HepG2 (cell line): ENCODE results near the gene TMTC3. TPM values are rescaled to one million over a fixed set of nuclear protein-coding genes. Genes with fewer than 3 reads are reported as not detected.

Source experiments
- ATAC-seq: fragments of 200-7000 bp; cut with Tn5 transposase; 3 replicates; pipeline ENCODE4 v1.9.1; 2020; ENCODE audit warnings: mild to moderate bottlenecking, moderate library complexity
- BruUV-seq: library from RNA; stranded (reverse); fragments of 400-500 nt; replicated peaks from 2 replicates; lab custom pipeline; 2021; lab: Mats Ljungman, UMichigan
- CTCF ChIA-PET: fragments of 300-600 bp; formaldehyde crosslinking; extraction: SDS; loops from one replicate; lab custom pipeline; 2021; ENCODE audit warnings: low total read pairs, inconsistent platforms, low intra/inter-chr PET ratio; lab: Yijun Ruan, JAX
- POLR2A ChIA-PET: fragments of 350-600 bp; sonication (Branson Sonifier 250); formaldehyde crosslinking; loops from one replicate; lab custom pipeline; 2020; ENCODE audit warnings: antibody characterized with exemption, inconsistent platforms; lab: Yijun Ruan, JAX
- DNase-seq: peaks from one replicate; pipeline ENCODE4 v3.0.0-alpha.2; 2015; ENCODE audit warnings: low spot score
- FAIRE-seq: peaks from 3 replicates; lab custom pipeline; 2011; peaks lifted over from hg19 to GRCh38; lab: Jason Lieb, UNC
- H2AFZ ChIP-seq: one replicate; pipeline ENCODE4 v1.6.1; 2011; ENCODE audit warnings: low read length, inconsistent platforms
- H3K27ac ChIP-seq: fragments of 300-600 bp; 3 replicates; pipeline ENCODE4 v1.8.0; 2011; ENCODE audit warnings: mixed run types, mild to moderate bottlenecking, mixed read lengths, low read length, inconsistent platforms; ENCODE audit not compliant: insufficient read depth; ENCODE audit errors: extremely low read length
- H3K27me3 ChIP-seq, 2 experiments: fragments of 200-600 bp in 1 of 2; 2 replicates in 1 of 2; 3 replicates in 1 of 2; pipeline versions ENCODE4 v1.6.0 to v1.8.0; 2011; ENCODE audit warnings: low read length in 2 of 2, mild to moderate bottlenecking in 2 of 2, moderate library complexity in 2 of 2, inconsistent platforms in 1 of 2; ENCODE audit not compliant: insufficient read depth in 2 of 2, control insufficient read depth in 1 of 2
- H3K36me3 ChIP-seq, 2 experiments: fragments of 200-600 bp in 1 of 2; replicated peaks in 1 of 2; 2 replicates in 1 of 2; 3 replicates in 1 of 2; pipeline versions ENCODE4 v1.5.1 to v1.8.0; 2011; ENCODE audit warnings: low read length in 2 of 2, inconsistent platforms in 1 of 2; ENCODE audit not compliant: insufficient read depth in 2 of 2, control insufficient read depth in 1 of 2
- H3K4me1 ChIP-seq: 2 replicates; pipeline ENCODE4 v1.5.1; 2012; ENCODE audit warnings: low read length, inconsistent platforms; ENCODE audit not compliant: insufficient read depth
- H3K4me2 ChIP-seq: 2 replicates; pipeline ENCODE4 v1.6.0; 2011; ENCODE audit warnings: low read depth, low read length, inconsistent platforms
- H3K4me3 ChIP-seq, 3 experiments: fragments of 200-600 bp in 1 of 3; sonication (generic), shearing (Covaris generic) in 1 of 3; replicated peaks in 1 of 3; 2 replicates each; pipeline ENCODE4 v1.5.1; 2011 to 2016; ENCODE audit warnings: low read length in 3 of 3, inconsistent platforms in 2 of 3, low read depth in 2 of 3, mild to moderate bottlenecking in 2 of 3, control low read depth in 1 of 3, mixed read lengths in 1 of 3; ENCODE audit not compliant: insufficient read depth in 1 of 3
- H3K79me2 ChIP-seq: one replicate; pipeline ENCODE4 v1.6.1; 2011; ENCODE audit warnings: low read length, inconsistent platforms; ENCODE audit not compliant: insufficient read depth
- H3K9ac ChIP-seq: 2 replicates; pipeline ENCODE4 v1.6.0; 2011; ENCODE audit warnings: mild to moderate bottlenecking, low read depth, low read length, inconsistent platforms; ENCODE audit not compliant: insufficient read depth
- H3K9me3 ChIP-seq: 2 replicates; pipeline ENCODE4 v1.5.1; 2012; ENCODE audit warnings: mild to moderate bottlenecking, low read length
- H4K20me1 ChIP-seq: 2 replicates; pipeline ENCODE4 v1.6.0; 2011; ENCODE audit warnings: inconsistent platforms, mild to moderate bottlenecking, low read length, moderate library complexity; ENCODE audit not compliant: insufficient read depth
- CEBPB ChIP-seq: IDR thresholded peaks from 2 replicates; pipeline ENCODE4 v1.6.1; 2011; ENCODE audit warnings: low read depth, low read length, improper control_type of control experiment, borderline replicate concordance
- CEBPG ChIP-seq: IDR thresholded peaks from 2 replicates; pipeline ENCODE4 v1.6.1; 2016
- DNMT1 ChIP-seq: sonication (generic); formaldehyde crosslinking; IDR thresholded peaks from 2 replicates; pipeline ENCODE4 v1.5.1; 2020; ENCODE audit warnings: mild to moderate bottlenecking, missing genetic modification reagents
- HNF4A ChIP-seq: sonication (generic); formaldehyde crosslinking; IDR thresholded peaks from 2 replicates; pipeline ENCODE4 v1.4.0; 2020; ENCODE audit warnings: missing genetic modification reagents
- HNF4G ChIP-seq, 2 experiments: sonication (generic) in 1 of 2; formaldehyde crosslinking in 1 of 2; IDR thresholded peaks; 2 replicates each; pipeline versions ENCODE4 v1.4.0 to v1.6.1; 2011 to 2020; ENCODE audit warnings: borderline replicate concordance in 2 of 2, low read depth in 2 of 2, mild to moderate bottlenecking in 2 of 2, low read length in 1 of 2, missing genetic modification reagents in 1 of 2, moderate library complexity in 1 of 2
- JARID2 ChIP-seq: sonication (generic); formaldehyde crosslinking; IDR thresholded peaks from 2 replicates; pipeline ENCODE4 v1.8.1; 2023; ENCODE audit warnings: missing genetic modification reagents, inconsistent platforms; ENCODE audit not compliant: insufficient replicate concordance
- MTF1 ChIP-seq: sonication (generic); formaldehyde crosslinking; IDR thresholded peaks from 2 replicates; pipeline ENCODE4 v1.5.0; 2020; ENCODE audit warnings: missing genetic modification reagents
- NR2F6 ChIP-seq, 2 experiments: IDR thresholded peaks; 2 replicates each; pipeline ENCODE4 v1.6.1; 2016; ENCODE audit warnings: antibody characterized with exemption in 1 of 2, mild to moderate bottlenecking in 1 of 2
- RELA ChIP-seq: sonication (generic); formaldehyde crosslinking; IDR thresholded peaks from 2 replicates; pipeline ENCODE4 v1.4.0; 2020; ENCODE audit warnings: missing genetic modification reagents
- RFX3 ChIP-seq: IDR thresholded peaks from 2 replicates; pipeline ENCODE4 v1.6.1; 2016; ENCODE audit warnings: missing biosample characterization, missing genetic modification reagents
- RXRB ChIP-seq: IDR thresholded peaks from 2 replicates; pipeline ENCODE4 v1.6.1; 2016; ENCODE audit warnings: borderline replicate concordance, missing genetic modification reagents, missing compliant biosample characterization
- STAG1 ChIP-seq: sonication (generic); formaldehyde crosslinking; IDR thresholded peaks from 2 replicates; pipeline ENCODE4 v1.4.0; 2020; ENCODE audit warnings: missing genetic modification reagents
- ZNF232 ChIP-seq: sonication (generic); formaldehyde crosslinking; IDR thresholded peaks from 2 replicates; pipeline ENCODE4 v1.4.0; 2020; ENCODE audit warnings: missing genetic modification reagents, borderline replicate concordance
- ZNF484 ChIP-seq: sonication (generic); formaldehyde crosslinking; IDR thresholded peaks from 2 replicates; pipeline ENCODE4 v1.5.1; 2020; ENCODE audit warnings: mild to moderate bottlenecking, low read depth, missing genetic modification reagents, borderline replicate concordance
- ZNF549 ChIP-seq: sonication (generic); formaldehyde crosslinking; IDR thresholded peaks from 2 replicates; pipeline ENCODE4 v1.5.0; 2020; ENCODE audit warnings: missing genetic modification reagents
- WGBS: methylation state at CpG from one replicate; pipeline ENCODE4 v1.1.6; 2017; ENCODE audit warnings: low lambda C conversion rate; 5-methylcytosine and 5-hydroxymethylcytosine counted together
- in situ Hi-C: cut with HindIII; loops from 2 replicates; pipeline ENCODE4 v1.10.0; 2017; ENCODE audit warnings: low pct_unique_long_range_greater_than_20kb; ENCODE audit not compliant: extremely low pct_ligation_motif_present
- intact Hi-C: fragments of 100-400 bp; cut with micrococcal nuclease; formaldehyde crosslinking; loops from one replicate; pipeline ENCODE4 v1.10.0; 2022; ENCODE audit not compliant: unreplicated experiment
- polyA plus RNA-seq, 8 experiments: library from polyadenylated mRNA; depleted of rRNA in 3 of 8; stranded (reverse) in 7 of 8; unstranded in 1 of 8; fragments of >200 nt; fragmentation: Illumina TruSeq in 4 of 8; extraction: Trizol in 4 of 8; gene quantifications; 2 replicates each; pipeline versions ENCODE4 v1.2.1 to v1.2.3, GENCODE V29; 2011 to 2016; ENCODE audit warnings: low read depth in 4 of 8, missing spikeins in 1 of 8, mixed read lengths in 1 of 8; ENCODE audit not compliant: insufficient read depth in 1 of 8
- total RNA-seq, 5 experiments: library from RNA; depleted of rRNA; stranded (reverse); fragments of >200 nt; fragmentation: Illumina TruSeq; extraction: Trizol; gene quantifications; 2 replicates each; pipeline ENCODE4 v1.2.3, GENCODE V29; 2016; ENCODE audit warnings: low read depth in 1 of 5

TMTC3 gene
- total and polyA plus RNA-seq, 2 of the 13 experiments (the other 11 are each of a cell fraction or from before 2014, with no cell fraction given), result 6.3 to 22.5 TPM

- no TSS peak for BruUV-seq
- no peaks in the 10 kb centered on the region for H3K36me3 ChIP-seq
- no peak overlapping the region for H3K27ac ChIP-seq
- ChIA-PET POLR2A (no interaction called here), CTCF (no interaction called here)
- DNase-seq (no peak), ATAC-seq (no peak), FAIRE-seq (no peak)
- H3K4me1 ChIP-seq, result peaks cover 19% of the 10 kb centered on the region
- in situ Hi-C loops, result no loop called here
- no peak overlapping the region for H2AFZ ChIP-seq
- intact Hi-C loops, result no loop called here
- 6% methylated on average over 2 of the region's 2 CpGs for WGBS
- H3K9me3 ChIP-seq, result peaks cover 8% of the 10 kb centered on the region; the same call in 1 of the 2 replicates
- H3K4me3 ChIP-seq, result no peak overlapping the region
- TF ChIP-seq DNMT1 (CRISPR knock-in tag) (no peak), NR2F6 (IDR thresholded peaks at IDR 0.05) (no peak), NR2F6 (CRISPR knock-in tag; IDR thresholded peaks at IDR 0.05) (no peak), ZNF549 (CRISPR knock-in tag) (no peak), RFX3 (CRISPR knock-in tag) (no peak)
- H3K4me2 ChIP-seq, result no peak overlapping the region
- H3K9ac ChIP-seq, result no peak overlapping the region
- H4K20me1 ChIP-seq, result no peaks in the 10 kb centered on the region
- no peaks in the 10 kb centered on the region for H3K79me2 ChIP-seq
- H3K27me3 ChIP-seq, result no peaks in the 10 kb centered on the region
Measured at GRCh38 chr12:88202500-88202899, 60.4 kb downstream of the TMTC3 start.

GRCh38 chr12:88206601-88207000 lies 64.5 kb downstream of the TMTC3 start:
- H3K4me1 ChIP-seq, result peaks cover 16% of the 10 kb centered on the region
- ChIA-PET CTCF (no interaction called here), POLR2A (no interaction called here)
- H4K20me1 ChIP-seq, result no peaks in the 10 kb centered on the region
- ATAC-seq, result peak; percentile 51
- WGBS, result 0% methylated on average over 1 of the region's 1 CpG
- H3K27me3 ChIP-seq, result no peaks in the 10 kb centered on the region
- no peak overlapping the region for H2AFZ ChIP-seq
- H3K9me3 ChIP-seq, result peaks cover 8% of the 10 kb centered on the region; the same call in 1 of the 2 replicates
- H3K4me2 ChIP-seq, result no peak overlapping the region
- in situ Hi-C loops, result no loop called here
- BruUV-seq, result no TSS peak
- TF ChIP-seq CEBPG (CRISPR knock-in tag) (peak; percentile 17; the same call in 1 of the 2 replicates), NR2F6 (IDR thresholded peaks at IDR 0.05) (0 out of 2 replicates have a peak, but pooled peaks have one; percentile 13), NR2F6 (CRISPR knock-in tag; IDR thresholded peaks at IDR 0.05) (no peak), MTF1 (no peak), ZNF484 (CRISPR knock-in tag) (no peak), HNF4A (CRISPR knock-in tag) (peak; percentile 73), STAG1 (CRISPR knock-in tag) (no peak), RXRB (CRISPR knock-in tag) (0 out of 2 replicates have a peak, but pooled peaks have one; percentile 24), CEBPB (peak; percentile 14; the same call in 1 of the 2 replicates), JARID2 (CRISPR knock-in tag) (no peak), RELA (CRISPR knock-in tag) (no peak), ZNF232 (CRISPR knock-in tag) (no peak), HNF4G (IDR thresholded peaks at IDR 0.05; ENCODE audit: borderline replicate concordance, low read depth, low read length) (peak; percentile 35; the same call in 1 of the 2 replicates), HNF4G (CRISPR knock-in tag; IDR thresholded peaks at IDR 0.05; ENCODE audit: borderline replicate concordance, low read depth) (no peak)
- no peak for FAIRE-seq
- H3K27ac ChIP-seq, result no peak overlapping the region
- no peaks in the 10 kb centered on the region for H3K36me3 ChIP-seq
- H3K9ac ChIP-seq, result no peak overlapping the region
- H3K4me3 ChIP-seq, result no peak overlapping the region
- H3K79me2 ChIP-seq, result no peaks in the 10 kb centered on the region
- DNase-seq, result no peak
- intact Hi-C loops, result no loop called here
